GM21528 (cell line): ENCODE measurements around the gene DHX8.

Experiments used
- ATAC-seq: cut with Tn5 transposase; IDR thresholded peaks from one replicate; pipeline ENCODE4 v1.9.1; 2021; ENCODE audit warnings: mild to moderate bottlenecking, moderate library complexity; ENCODE audit not compliant: unreplicated experiment, low FRiP score

Gene DHX8

DNA sequence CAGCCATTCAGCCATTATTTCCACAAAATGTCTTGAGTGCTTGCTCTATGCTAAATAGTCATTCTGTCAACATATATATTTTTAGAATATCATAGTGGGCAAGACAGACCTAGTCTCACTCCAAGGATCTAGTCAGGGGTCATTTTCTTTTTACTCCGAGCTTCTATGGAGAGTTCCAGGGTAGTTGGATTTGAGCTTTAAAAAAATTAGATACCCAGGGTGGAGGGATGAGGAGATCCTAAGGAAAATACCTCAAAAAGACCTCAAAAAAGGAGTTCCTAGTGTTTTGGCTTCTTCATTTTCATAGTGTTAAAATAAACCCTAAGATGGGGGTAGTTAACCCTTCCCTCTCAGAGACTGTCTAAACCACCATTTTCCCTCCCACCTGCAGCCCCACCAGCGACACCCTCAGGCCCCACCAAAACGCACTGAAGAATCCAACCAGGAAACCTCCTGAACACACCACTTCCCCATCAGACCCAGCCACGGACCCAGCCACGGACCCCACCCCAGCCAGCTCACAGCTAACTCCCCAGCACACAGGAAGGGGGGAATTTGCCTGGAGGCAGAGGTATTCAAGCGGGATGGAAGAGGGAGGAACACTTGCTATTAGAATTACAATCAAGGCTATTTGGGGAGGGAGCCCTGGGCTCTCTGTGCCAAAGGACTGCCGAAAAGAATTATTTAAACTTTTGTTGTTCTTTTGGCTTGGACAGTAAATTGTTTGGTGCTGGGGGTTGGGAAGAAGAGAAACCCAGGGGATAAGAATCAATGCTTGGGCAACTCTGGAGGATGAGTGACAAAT is 60.2 kb downstream of the DHX8 start:
- ATAC-seq: no peak

DNA sequence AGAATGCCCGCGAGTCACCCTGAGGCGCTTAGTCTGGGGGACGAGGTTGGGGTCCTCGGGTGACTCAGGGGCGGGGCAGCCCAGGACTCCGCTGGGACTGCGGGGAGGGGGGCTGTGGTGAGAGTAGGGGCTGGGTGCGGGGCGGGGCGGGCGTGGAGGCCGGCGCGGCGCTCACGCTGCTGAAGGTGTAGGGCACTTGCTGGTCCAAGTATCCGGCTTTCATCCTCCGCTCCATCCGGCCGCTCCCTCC is 61.5 kb downstream of the DHX8 start:
- no peak for ATAC-seq

DNA sequence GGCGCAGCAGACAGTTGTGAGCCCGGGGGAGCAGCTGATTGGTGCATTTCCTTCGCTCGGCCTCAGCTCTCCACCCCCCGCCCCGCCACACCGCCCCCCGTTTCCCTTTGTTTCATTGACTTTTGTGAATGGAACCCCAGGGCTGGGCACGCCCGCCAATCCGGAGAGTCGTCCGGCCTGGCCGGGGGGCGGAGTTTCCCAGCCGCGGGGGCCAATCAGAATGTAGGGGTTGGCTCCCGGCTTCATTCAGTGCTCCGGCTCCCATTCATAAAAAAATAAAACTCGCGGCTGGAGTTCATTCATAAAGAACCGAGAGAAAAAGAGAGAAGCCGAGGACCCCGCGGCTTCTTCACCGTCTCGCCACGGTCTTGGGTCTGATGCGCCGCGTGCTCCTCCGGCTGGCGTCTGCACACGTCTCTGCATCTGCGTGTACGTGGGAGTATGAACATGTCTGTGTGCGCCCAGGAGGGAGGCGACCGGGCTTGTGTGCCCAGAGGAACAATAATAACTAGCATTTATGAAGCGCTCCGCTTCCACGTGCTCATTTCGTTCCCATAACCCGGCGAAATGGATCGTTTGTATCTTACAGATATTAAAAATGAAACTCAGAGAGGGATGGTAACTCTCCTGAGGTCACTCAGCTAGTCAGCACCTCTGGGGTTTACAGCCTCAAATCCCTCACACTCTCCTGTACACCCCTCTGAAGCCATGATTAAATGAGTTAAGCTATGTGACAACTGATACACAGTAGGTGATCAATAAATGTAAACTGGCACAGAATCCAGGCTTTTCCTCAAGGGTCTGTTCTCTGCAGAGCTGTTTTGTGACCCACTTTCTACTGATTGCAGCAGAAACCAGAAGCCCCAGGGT is 62.8 kb downstream of the DHX8 start, which contains the start of gene ETV4:
Gene ETV4 (minus strand): TSS at position 22 of the 870 bp plus-strand sequence. CDS start 723 bp downstream, outside the sequence.
- ATAC-seq: peak; percentile 73

DNA sequence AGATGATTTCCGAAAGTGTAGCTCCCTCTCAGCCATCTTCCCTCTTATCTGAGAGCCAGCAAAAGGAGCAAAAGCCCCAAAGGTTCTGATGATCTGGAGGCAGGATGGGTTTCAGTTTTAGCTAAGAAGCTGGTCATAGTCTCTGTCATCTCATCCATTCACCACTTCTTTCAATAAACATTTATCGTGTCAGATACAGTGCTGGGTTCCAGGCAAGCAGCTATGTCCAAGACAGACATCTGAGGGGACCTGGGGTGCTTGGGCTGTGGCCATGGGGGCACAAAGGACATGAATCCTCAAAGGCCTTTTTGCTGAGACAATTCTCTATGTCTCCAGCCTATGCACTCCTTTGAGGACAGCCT is 63.4 kb downstream of the DHX8 start:
- no peak for ATAC-seq

DNA sequence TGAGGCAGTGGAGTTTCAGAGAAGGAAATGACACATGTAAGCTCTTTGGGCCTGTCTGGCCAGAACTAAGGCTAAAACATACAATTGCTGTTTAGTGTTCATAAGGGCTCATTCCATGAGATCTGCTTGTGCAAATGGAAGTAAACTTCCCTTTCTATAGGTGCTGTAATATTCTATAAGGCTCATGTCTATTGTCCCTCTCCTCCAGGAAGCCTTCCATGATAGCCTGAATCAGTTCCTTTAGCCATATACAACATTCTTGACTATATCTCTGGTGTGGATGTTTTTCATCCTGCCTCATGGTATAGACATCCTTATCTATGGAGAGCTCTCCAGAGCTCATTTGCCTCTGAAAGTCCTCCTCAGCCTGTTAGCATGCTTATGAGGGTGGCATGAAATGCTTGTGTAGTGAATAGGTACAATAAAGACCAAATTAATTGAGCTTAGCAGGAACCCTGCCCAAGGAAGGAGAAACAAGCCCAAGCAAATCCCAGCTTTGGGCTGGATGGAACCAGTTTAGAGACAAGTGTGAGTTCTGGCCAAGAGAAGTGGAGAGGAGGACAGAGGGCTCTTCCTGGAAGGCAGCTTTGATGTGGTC is 64.0 kb downstream of the DHX8 start:
- no peak for ATAC-seq

DNA sequence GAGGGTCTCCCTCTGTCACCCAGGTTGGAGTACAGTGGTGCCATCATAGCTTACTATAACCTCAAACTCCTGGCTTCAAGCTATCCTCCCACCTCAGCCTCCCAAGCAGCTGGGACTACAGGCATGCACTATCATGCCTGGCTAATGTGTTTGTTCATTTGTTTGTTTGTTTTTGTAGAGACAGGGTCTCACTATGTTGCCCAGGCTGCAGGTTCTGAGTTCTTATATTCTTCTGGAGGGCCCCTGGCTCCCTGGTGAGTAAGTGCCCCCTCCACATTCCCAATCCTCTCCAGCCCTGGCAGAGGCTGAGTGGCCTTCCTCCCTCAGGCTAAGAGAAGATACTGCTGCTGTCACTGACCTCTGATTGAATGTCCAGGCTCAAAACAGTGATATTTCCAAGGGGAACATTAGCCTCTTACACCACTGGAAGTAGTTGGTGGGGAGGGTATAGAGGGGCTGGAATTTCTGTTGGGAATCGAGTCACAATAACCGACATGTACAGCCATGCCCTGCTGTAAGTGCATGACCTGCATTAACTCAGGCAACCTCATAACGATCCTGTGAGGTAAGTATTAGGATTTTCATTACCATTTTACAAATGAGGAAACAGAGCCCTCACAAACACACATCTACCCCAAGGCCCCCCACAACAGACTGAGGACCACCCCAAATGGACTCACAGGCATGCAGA is 65.1 kb downstream of the DHX8 start:
- ATAC-seq: no peak

DNA sequence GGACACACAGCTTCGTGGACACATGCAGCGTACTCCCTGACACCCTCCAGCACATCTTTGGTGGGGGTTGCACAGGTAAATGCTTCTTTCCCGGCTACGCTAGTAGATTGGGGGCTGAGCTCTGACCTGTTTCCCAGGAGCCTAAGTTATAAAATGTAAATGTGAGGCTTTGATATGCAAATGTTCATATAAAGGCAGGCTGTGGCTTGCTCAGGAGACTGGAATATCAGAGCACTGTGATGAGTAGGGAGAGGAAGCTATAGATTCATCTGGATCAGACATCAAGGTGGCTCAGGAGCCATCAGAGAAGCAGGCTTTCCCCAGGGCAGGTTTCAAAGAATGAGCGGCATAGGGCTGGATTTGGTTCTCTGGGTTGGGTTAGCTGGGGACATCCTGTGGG is 65.7 kb downstream of the DHX8 start:
- ATAC-seq: no peak

DNA sequence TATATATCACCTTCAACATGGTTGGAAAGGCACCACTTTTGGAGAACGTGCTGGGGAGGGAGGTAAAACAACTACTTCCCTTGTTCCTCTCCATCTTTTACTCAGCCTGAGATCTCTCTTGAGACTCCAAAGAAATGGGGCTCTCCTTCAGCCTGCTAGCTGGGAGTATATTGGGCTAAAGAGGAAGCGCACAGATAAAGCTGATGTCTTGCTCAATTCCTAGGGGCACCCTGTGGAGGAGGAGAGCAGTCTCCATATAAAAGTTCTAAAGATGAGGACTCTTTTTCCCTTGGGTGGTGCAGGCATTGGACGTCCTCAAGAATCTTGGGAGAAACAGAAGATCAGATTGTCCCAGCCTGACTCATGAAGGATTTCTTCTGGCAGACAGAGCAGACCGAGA is 67.0 kb downstream of the DHX8 start:
- ATAC-seq: no peak

DNA sequence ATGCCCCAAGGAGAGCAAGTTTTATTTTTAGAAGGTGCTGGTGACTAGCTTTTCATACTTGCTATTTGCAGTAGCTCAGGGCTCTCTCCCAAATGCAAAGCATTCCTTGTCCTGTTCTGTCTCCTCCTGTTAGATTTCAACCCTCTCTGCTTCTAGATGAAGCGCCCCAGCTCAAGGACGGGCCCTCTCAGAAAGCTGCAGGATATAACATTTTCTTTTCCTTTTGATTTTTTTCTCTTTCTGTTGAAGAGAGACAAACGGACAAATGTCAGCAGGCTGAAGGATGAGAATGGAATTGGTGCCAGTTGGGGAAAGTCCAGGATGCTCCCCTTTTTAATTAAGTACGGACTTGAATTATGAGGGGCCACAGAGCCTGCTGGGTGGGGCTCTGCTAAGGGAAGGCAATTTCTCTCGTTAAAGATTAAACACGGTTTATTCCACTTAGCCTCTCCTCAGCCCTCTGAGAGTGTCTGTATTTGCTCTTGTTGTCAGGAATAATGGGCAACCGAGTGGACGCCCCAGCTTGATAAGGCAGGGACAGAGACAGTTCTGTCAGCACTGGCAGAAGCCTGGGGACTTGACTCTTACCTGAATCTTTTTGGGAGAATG is 68.6 kb downstream of the DHX8 start:
- ATAC-seq: no peak

DNA sequence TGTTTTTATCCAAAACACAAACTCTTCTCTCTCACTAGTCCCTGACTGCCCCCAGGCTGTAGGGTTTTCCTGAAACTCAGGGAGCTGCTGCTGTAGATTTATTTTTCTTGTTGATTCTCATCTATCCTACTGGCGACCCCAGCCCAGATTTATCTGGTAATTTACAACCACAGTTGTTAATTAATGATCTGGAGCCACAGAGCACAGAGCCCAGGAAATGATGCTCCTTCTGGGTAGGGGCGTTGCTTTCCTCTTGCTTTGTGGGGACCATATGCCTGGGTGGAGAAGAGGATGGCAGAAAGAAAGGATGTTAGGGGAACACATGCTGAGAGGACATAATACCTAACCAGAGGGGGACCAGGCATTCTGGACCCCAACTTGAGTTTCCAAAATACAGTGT is 69.8 kb downstream of the DHX8 start:
- no peak for ATAC-seq

DNA sequence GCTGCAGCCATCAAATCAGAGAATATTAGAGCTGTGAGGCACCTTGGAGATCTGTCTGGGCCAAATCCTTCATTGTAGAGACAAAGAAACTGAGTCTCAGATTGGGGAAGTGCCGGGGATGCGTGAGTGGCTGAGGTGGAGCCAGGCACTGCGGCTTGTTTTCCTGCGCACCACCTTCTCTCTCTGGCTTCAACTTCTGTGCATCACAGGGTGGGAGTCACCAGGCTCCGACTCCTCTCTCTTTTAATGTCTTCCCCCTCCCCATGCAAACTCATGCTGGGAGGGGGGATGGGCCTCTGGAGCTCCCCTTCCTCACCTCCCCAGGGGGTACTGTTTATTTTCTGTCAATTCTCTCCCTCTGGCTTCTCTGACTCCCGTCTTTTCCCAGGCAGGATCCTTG is 71.1 kb downstream of the DHX8 start:
- no peak for ATAC-seq

DNA sequence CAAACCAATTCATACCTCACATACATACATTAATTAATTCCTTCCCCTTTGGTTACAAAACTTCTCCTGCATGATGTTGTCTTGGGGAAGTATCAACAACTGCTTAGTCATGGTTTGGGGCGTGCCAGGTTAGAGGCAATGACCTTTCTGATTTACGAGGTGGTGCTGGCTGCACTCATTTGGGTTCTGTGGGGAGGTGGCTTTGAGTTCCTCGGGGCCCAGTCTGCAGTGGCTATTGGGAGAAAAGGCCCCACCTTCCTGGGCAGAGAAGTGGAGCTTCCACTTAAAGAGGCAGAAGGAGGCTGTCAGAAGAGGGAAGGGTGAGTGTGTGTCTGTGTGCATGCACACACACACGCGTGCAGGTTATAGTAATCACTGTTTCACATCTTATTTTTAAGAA is 72.5 kb downstream of the DHX8 start:
- ATAC-seq: no peak

DNA sequence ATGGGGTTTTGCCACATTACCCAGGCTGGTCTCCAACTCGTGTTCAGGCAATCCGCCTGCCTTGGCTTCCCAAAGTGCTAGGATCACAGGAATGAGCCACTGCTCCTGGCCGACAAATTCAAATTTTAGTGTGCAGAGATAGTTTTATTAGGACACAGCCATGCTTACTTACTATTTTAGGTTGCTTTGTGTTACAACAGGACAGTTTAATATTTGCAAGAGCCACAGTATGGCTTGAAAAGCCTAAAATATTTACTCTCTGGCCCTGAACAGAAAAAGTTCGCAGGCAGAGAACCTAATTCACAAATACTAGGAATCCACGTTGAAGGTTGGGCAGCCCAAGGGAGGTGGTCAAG is 75.0 kb downstream of the DHX8 start:
- ATAC-seq: no peak

DNA sequence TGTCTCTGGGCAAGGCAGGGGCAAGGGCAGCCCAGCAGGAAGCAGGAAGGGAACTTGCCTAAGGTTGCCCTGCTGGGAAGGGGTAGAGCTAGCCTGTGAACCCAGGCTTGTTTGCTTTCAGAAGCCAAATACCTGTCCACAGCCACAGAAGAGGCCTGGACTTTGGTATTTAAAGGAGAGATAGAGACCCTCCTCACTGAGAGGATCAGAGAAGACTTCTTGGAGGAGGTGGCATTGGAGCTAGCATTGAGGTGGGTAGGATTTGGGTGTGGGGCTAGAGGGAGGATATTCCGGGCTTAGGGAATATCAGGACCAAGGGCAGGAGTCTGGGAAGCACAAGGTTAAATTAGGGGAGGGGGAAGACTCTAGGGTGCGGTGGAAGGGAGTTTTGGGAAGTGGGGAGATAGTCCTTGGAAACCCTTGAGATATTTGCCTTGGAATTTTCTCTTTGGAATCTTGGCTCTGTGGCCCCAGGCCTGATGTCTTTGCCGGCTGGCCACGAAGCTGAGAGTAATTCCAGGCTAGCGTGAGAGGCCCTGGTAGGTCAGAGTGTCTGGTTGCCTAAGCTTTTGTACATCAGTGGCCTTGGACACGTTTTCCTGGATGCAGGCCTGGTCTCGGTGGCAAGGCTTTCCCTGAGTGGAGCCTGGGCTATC is 75.5 kb downstream of the DHX8 start:
- ATAC-seq: no peak

DNA sequence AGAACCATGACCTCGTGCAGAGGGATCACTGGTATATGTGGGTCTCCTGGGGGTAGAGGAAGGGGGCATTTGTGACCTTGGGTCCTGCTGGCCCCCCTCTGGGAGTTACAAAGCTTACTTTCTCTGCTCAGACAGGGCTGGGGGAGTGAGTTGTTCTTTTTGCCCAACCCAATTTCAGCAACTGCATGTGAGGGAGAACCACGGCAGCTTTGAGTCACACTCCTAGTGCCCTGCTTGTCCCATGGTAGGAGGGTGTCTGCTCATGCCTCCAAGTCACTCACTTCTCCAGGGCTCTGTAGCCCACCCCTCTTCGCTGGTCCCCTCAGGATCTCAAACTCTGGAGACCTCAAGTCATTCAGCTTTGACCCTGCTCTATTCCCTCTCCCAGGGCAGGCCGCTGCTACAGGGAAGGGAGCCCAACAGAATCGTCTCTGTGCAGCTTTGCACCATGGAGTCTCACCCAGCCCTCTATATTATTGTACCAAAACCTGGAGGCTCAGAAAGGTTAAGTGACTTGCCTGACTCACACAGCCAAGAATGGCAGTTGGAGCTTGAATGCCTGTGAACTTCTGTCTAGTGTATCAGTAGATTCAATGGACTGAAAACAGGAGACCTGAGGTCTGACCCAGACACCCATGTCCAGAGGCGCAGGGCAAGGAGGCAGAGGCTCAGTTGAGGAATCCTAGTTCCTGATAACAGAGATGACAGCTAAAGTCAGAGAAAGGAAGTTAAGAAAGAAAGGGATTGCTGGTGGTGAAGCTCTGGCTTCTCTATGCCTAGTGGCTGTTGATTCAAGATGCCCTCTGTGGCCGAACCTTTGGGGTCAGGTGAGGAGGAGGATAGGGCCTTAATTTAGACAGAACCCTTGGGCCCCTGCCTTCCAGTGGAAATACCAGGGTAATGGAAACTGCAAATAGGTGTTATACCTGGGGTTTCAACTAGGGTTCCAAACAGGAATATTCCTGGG is 77.0 kb downstream of the DHX8 start:
- ATAC-seq: no peak

DNA sequence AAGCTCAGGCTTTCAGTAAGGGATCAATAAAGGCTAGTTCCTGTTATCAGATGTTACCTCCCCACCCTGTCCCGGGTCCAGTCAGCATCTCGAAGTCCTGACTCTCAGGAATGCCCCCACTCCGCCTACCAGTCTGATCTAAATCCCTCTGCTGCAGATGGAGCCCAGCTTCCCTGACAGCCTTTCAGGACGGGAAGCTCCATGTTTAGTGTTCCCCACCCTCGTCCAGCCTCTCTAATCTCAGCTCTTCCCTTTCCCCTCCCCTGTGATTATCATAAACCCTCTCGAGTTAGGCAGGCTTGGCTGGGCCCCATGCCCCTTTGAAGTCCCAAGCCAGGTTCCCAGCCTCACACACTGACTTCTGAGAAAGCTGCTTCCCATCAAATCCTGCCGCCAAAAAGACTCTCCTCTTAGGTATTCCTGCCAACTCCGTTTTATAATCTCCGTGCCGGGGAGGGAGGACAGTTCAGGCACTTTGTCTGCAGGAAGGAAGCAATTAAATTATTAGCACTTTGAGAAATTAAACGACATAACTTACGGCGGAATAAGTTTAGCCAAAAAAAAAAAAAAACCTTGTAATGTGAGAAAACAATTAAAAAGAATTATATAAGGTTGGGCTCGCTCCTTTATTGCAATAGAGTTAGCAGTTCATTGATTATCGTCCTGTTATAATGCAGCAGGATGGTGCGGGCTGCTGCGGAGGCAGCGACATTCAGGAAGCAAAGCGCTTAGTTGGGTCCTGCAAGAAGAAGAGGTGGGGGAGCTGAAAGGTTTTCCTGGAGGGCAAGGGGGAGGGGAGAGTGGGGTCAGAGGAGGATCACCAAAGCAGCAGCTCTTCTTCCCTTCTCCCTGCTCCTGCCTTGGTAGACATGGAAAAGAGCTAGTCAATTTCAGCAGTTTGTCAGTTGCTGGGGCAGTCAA is 79.2 kb downstream of the DHX8 start:
- ATAC-seq: no peak

DNA sequence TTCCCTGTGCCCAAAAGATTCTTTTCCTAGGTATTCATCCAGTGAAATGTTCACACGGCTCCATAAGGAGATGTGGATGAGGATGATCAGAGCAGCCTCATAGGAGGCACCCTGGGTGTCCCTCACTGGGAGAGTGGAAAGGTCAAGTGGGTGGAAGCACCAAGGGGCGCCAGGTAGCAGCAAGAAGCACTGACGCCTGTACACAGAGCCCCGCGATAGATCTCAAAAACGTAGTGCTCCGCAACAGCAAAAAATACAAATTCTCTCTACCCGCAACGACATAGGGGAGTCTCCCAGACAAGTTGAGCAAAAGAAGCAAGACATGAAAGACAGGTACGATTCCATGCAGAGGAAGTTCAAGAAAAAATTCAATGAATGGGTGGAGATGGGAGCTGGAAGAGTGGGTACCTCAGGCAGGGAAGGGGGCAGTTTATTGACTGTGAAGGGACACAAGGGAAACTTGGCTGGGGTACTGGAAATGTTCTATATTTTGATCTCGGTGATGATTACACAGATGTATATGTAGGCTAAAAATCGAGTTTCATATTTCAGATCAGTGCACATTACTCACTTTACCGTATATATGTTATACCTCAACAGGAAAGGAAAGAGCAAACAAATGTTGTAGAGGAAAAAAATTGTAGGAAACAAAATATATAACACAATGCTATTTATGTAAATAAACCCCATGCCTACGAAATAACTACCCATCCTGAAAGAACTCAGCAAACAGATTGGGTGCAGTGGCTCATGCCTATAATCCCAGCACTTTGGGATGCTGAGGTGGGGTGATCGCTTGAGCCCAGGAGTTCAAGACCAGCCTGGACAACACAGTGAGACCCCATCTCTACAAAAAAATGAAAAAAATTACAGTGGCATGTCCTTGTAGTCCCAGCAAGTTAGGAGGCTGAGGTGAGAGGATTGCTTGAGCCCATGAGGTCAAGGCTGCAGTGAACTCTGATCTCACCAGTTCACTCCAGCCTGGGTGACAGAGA is 80.1 kb downstream of the DHX8 start:
- no peak for ATAC-seq
